Testis (tissue), 3 donors: ENCODE measurements around the gene SPATA20. TPM values are rescaled to one million over a fixed set of nuclear protein-coding genes. Genes with fewer than 3 reads are reported as not detected.

ENCODE experiments used
- DNase-seq: peaks from one replicate; pipeline ENCODE4 v3.0.0-alpha.2; 2019
- H3K27ac ChIP-seq, 2 donors: fragments of 200-600 bp; sonication (generic); one replicate each; pipeline ENCODE4 v1.5.1; 2019
- H3K27me3 ChIP-seq: fragments of 200-600 bp; sonication (generic); one replicate; pipeline ENCODE4 v1.5.1; 2019
- H3K36me3 ChIP-seq: fragments of 200-600 bp; sonication (generic); one replicate; pipeline ENCODE4 v1.5.1; 2017; ENCODE audit warnings: low read depth; ENCODE audit errors: missing control alignments
- H3K4me1 ChIP-seq: fragments of 200-600 bp; sonication (generic); one replicate; pipeline ENCODE4 v1.5.1; 2019
- H3K4me3 ChIP-seq, 2 donors: fragments of 200-600 bp; sonication (generic); one replicate each; pipeline ENCODE4 v1.5.1; 2017 to 2019
- H3K9me3 ChIP-seq: fragments of 200-600 bp; sonication (generic); one replicate; pipeline ENCODE4 v1.5.1; 2017
- CTCF ChIP-seq, 3 experiments: fragments of 450-650 bp in 2 of 3; fragments of 200-600 bp in 1 of 3; sonication (generic) in 1 of 3; IDR thresholded peaks; one replicate each; pipeline ENCODE4 v1.5.1; 2016 to 2019; ENCODE audit warnings: antibody characterized with exemption in 3 of 3, mild to moderate bottlenecking in 2 of 3, moderate library complexity in 1 of 3
- POLR2A ChIP-seq: fragments of 450-650 bp; IDR thresholded peaks from one replicate; pipeline ENCODE4 v1.6.1; 2017; ENCODE audit warnings: antibody characterized with exemption, mild to moderate bottlenecking, moderate library complexity
- WGBS, 2 donors: methylation state at CpG; one replicate each; pipeline ENCODE4 v1.1.5; 2018; 5-methylcytosine and 5-hydroxymethylcytosine counted together
- intact Hi-C: fragments of 100-400 bp; cut with DNase I; formaldehyde crosslinking; loops from one replicate; pipeline ENCODE4 v1.15.1; 2023; ENCODE audit warnings: low total_unique reads
- polyA plus RNA-seq: library from polyadenylated mRNA; stranded (reverse); fragments of 350-450 nt; fragmentation: Illumina TruSeq; extraction: RNeasy Lipid Tissue Mini Kit (QIAGEN cat#74804); gene quantifications from one replicate; pipeline ENCODE4 v1.2.3, GENCODE V29; 2014; ENCODE audit warnings: low read depth, low replicate concordance; ENCODE audit not compliant: insufficient read depth
- total RNA-seq, 2 donors: library from RNA; depleted of rRNA; stranded (reverse); fragments of >200 nt; gene quantifications; one replicate each; pipeline ENCODE4 v1.2.3, GENCODE V29; 2016

Gene SPATA20
- total and polyA plus RNA-seq, 3 donors from 2014 or later, result 207 to 338 (median 264) TPM

- 84 to 91% methylated on average over 11 of the region's 11 CpGs for WGBS, 2 donors
- intact Hi-C loops, result no loop called here
- no peaks in the 10 kb centered on the region for H3K9me3 ChIP-seq
- H3K36me3 ChIP-seq, result no peaks in the 10 kb centered on the region
- no peak for DNase-seq
- TF ChIP-seq CTCF (IDR thresholded peaks at IDR 0.05), result no peak
- TF ChIP-seq POLR2A, result no peak
- H3K27ac ChIP-seq, result no peak overlapping the region
- H3K4me3 ChIP-seq, result no peak overlapping the region
- H3K4me1 ChIP-seq, result peaks cover 10% of the 10 kb centered on the region
- no peaks in the 10 kb centered on the region for H3K27me3 ChIP-seq
These were observed 47.3 kb downstream of the SPATA20 start for GRCh38 chr17:50594128-50594823.

- no peaks in the 10 kb centered on the region for H3K36me3 ChIP-seq
- intact Hi-C loops, result no loop called here
- H3K9me3 ChIP-seq, result no peaks in the 10 kb centered on the region
- 87 to 95% methylated on average over 21 of the region's 21 CpGs for WGBS, 2 donors
- H3K4me3 ChIP-seq, result no peak overlapping the region
- H3K27ac ChIP-seq, result no peak overlapping the region
- peaks cover 4% of the 10 kb centered on the region for H3K4me1 ChIP-seq
- no peak for TF ChIP-seq CTCF (IDR thresholded peaks at IDR 0.05)
- TF ChIP-seq POLR2A, result no peak
- DNase-seq, result no peak
- no peaks in the 10 kb centered on the region for H3K27me3 ChIP-seq
These were observed 47.9 kb downstream of the SPATA20 start for GRCh38 chr17:50594892-50595291.

- H3K27me3 ChIP-seq, result no peaks in the 10 kb centered on the region
- no peak overlapping the region for H3K27ac ChIP-seq
- DNase-seq, result no peak
- WGBS, 2 donors, result 85 to 92% methylated on average over 34 of the region's 34 CpGs
- H3K9me3 ChIP-seq, result no peaks in the 10 kb centered on the region
- no peak overlapping the region for H3K4me3 ChIP-seq
- H3K36me3 ChIP-seq, result no peaks in the 10 kb centered on the region
- no peaks in the 10 kb centered on the region for H3K4me1 ChIP-seq
- TF ChIP-seq POLR2A (no peak), CTCF (IDR thresholded peaks at IDR 0.05) (no peak)
- intact Hi-C loops, result no loop called here
These were observed 49.4 kb downstream of the SPATA20 start for GRCh38 chr17:50596191-50597037.

GRCh38 chr17:50598487-50598886, 51.5 kb downstream of the SPATA20 start:
- Histone ChIP-seq H3K4me3 (no peak overlapping the region), H3K27me3 (no peaks in the 10 kb centered on the region), H3K9me3 (no peaks in the 10 kb centered on the region), H3K27ac (no peak overlapping the region), H3K36me3 (no peaks in the 10 kb centered on the region), H3K4me1 (no peaks in the 10 kb centered on the region)
- 86 to 93% methylated on average over 5 of the region's 5 CpGs for whole genome bisulfite sequencing, 2 donors
- DNase-seq, result no peak
- intact Hi-C loops, result no loop called here
- TF ChIP-seq POLR2A (no peak), CTCF (IDR thresholded peaks at IDR 0.05) (no peak)
